ENCODE results near the gene USP11. TPM values are rescaled to one million over a fixed set of nuclear protein-coding genes. Genes with fewer than 3 reads are reported as not detected.

The USP11 gene
- total RNA-seq, 1 donor from 2014 or later = 104 TPM

DNA sequence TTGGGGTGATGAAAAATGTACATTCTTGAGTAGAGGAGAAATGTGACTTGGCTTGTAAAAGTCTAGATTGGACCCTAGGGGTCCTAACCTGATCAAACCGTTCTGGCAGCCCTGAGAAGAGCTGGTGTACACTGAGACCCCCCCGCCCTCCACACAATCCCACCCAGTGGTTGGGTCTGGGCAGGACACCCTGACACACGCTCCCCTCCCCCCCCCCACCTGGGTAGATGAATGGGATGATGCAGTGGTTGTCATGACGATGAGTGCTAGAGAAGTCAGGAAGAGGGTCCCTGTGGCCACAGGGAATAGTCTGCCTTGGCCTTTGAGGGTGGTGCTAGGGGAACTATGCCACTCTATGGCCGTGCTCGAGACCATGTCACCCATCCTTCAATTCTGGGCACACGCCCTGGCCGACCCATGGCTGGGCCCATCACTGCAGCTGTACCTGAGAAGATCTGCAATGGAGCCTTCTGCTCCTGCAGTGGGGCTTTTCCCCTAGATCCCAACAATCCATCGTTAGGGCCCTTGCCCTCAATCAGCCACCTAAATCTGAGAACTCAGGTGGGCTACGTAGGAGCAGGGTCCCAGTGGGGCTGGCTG, 10.0 kb upstream of the USP11 start:
- no peaks in the 10 kb centered on the region for H3K9me3 ChIP-seq
- peaks cover 42 to 50% of the 10 kb centered on the region in 2 donors for H3K36me3 ChIP-seq
- H3K4me1 ChIP-seq = peaks cover 3 to 6% of the 10 kb centered on the region in 2 donors
- DNase-seq (ENCODE audit: low spot score in 2 of 2) = no peak
- no peak overlapping the region for H3K4me3 ChIP-seq
- TF ChIP-seq, protein P1, sequence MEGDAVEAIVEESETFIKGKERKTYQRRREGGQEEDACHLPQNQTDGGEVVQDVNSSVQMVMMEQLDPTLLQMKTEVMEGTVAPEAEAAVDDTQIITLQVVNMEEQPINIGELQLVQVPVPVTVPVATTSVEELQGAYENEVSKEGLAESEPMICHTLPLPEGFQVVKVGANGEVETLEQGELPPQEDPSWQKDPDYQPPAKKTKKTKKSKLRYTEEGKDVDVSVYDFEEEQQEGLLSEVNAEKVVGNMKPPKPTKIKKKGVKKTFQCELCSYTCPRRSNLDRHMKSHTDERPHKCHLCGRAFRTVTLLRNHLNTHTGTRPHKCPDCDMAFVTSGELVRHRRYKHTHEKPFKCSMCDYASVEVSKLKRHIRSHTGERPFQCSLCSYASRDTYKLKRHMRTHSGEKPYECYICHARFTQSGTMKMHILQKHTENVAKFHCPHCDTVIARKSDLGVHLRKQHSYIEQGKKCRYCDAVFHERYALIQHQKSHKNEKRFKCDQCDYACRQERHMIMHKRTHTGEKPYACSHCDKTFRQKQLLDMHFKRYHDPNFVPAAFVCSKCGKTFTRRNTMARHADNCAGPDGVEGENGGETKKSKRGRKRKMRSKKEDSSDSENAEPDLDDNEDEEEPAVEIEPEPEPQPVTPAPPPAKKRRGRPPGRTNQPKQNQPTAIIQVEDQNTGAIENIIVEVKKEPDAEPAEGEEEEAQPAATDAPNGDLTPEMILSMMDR (IDR thresholded peaks at IDR 0.05) = no peak
- H3K27ac ChIP-seq = no peak overlapping the region
- no peaks in the 10 kb centered on the region for H3K27me3 ChIP-seq
- intact Hi-C loops (cut with DNase I) = no loop called here

DNA sequence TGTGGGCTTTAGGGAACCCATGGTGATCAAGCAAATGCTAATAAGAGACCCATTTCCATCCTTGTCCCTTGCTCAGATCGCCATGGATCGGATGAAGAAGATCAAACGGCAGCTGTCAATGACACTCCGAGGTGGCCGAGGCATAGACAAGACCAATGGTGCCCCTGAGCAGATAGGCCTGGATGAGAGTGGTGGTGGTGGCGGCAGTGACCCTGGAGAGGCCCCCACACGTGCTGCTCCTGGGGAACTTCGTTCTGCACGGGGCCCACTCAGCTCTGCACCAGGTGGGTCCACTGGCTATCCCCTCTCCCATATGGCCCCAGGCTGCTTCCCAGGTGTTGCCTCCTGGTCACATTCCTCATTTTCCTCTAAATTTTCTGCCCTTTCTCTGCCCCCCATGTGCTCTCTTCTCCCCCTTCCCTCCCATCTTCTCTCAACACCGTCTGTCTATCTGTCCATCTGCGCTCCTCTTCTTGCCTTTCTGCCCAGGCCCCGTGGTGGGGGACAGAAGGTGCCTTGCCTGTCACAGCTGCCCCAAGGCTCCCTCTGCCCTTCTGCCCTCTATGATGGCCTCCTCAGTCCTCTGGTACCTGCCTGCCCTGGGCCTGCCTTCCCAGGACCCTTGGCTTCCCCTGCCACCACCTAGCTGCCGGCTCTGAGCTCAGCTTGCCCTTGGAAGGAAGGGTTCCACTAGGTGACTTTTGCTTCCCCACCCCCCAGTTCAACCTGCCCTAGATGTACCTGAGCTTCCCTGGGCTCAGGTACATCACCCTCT, 9.1 kb upstream of the USP11 start:
- peaks cover 3 to 6% of the 10 kb centered on the region in 2 donors for H3K4me1 ChIP-seq
- no peaks in the 10 kb centered on the region for H3K27me3 ChIP-seq
- DNase-seq (ENCODE audit: low spot score in 2 of 2) = no peak
- no peak overlapping the region for H3K4me3 ChIP-seq
- H3K36me3 ChIP-seq = peaks cover 45 to 58% of the 10 kb centered on the region in 2 donors
- H3K27ac ChIP-seq = no peak overlapping the region
- TF ChIP-seq, protein P1 (IDR thresholded peaks at IDR 0.05) = no peak
- intact Hi-C loops (cut with DNase I) = no loop called here
- H3K9me3 ChIP-seq = no peaks in the 10 kb centered on the region

DNA sequence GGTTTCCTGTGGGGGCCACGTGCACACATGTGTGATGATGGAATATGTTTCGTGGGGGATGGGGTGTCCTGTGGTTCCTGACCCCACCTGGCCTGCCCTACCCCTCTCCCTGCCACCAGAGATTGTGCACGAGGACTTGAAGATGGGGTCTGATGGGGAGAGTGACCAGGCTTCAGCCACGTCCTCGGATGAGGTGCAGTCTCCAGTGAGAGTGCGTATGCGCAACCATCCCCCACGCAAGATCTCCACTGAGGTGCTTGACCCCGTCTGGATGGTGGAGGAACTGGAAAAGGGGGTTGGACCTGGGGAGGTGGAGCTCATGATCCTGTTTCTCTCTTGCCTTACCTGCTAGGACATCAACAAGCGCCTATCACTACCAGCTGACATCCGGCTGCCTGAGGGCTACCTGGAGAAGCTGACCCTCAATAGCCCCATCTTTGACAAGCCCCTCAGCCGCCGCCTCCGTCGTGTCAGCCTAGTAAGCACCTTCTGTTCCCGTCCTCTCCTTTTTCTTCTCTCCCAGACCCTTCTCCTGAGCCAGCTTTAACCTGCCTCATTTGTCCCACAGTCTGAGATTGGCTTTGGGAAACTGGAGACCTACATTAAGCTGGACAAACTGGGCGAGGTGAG, 8.4 kb upstream of the USP11 start:
- Histone ChIP-seq H3K9me3 (no peaks in the 10 kb centered on the region), H3K27me3 (no peaks in the 10 kb centered on the region), H3K27ac (no peak overlapping the region), H3K36me3 (peaks cover 48 to 63% of the 10 kb centered on the region in 2 donors), H3K4me3 (no peak overlapping the region), H3K4me1 (peaks cover 3 to 6% of the 10 kb centered on the region in 2 donors)
- TF ChIP-seq, protein P1 (IDR thresholded peaks at IDR 0.05) = no peak
- no peak for DNase-seq (ENCODE audit: low spot score in 2 of 2)
- intact Hi-C loops (cut with DNase I) = no loop called here

DNA sequence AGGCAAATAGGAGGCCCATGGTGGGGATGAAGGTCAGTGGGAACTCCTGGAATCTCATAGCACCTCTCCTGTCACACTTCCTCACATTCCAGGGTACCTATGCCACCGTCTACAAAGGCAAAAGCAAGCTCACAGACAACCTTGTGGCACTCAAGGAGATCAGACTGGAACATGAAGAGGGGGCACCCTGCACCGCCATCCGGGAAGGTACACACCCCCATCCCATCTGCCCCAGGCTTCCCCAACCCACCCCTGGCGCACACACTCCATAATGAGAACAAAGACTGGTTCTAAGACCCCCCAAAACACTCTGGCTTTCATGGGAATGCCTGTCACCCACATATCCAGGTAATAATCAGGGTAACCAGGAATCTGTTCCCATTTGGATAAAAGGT, 7.9 kb upstream of the USP11 start:
- no peak for DNase-seq (ENCODE audit: low spot score in 2 of 2)
- Histone ChIP-seq H3K36me3 (peaks cover 48 to 63% of the 10 kb centered on the region in 2 donors), H3K27me3 (no peaks in the 10 kb centered on the region)

DNA sequence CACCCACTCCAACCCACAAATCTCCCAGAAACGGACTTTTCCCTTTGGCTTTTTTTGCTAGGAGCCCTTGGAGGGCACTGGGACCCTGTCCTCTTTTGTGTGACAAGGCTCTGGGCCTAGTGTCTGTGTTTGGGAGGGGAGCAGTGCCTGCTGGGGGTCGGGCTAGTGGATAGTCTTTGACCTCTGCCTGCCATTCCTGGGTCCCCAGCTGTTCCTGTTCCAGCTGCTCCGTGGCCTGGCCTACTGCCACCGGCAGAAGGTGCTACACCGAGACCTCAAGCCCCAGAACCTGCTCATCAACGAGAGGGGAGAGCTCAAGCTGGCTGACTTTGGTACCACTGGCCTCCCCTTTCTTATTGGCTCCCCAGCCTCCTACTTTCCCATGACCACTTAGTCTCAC, 6.7 kb upstream of the USP11 start:
- Histone ChIP-seq H3K4me1 (no peaks in the 10 kb centered on the region), H3K36me3 (peaks cover 48 to 63% of the 10 kb centered on the region in 2 donors), H3K27ac (no peak overlapping the region), H3K9me3 (no peaks in the 10 kb centered on the region), H3K4me3 (no peak overlapping the region), H3K27me3 (no peaks in the 10 kb centered on the region)
- DNase-seq (ENCODE audit: low spot score in 2 of 2) = no peak
- TF ChIP-seq, protein P1 (IDR thresholded peaks at IDR 0.05) = no peak
- intact Hi-C loops (cut with DNase I) = no loop called here

More for the DNA sequence above, 7.9 kb upstream of the USP11 start:
- no peaks in the 10 kb centered on the region for H3K9me3 ChIP-seq
- peaks cover 0 to 6% of the 10 kb centered on the region in 2 donors for H3K4me1 ChIP-seq
- H3K27ac ChIP-seq = no peak overlapping the region
- H3K4me3 ChIP-seq = no peak overlapping the region
- TF ChIP-seq, protein P1 (IDR thresholded peaks at IDR 0.05) = no peak
- intact Hi-C loops (cut with DNase I) = no loop called here

Data from ascending aorta (tissue), 2 donors.